ENCODE data around the gene GPR151. TPM values are rescaled to one million over a fixed set of nuclear protein-coding genes. Genes with fewer than 3 reads are reported as not detected.

Gene GPR151
- total RNA-seq, 3 donors from 2014 or later (not counting 1 experiment from before 2014, with no cell fraction given) = not detected

GRCh38 chr5:146548781-146549449 is 32.9 kb upstream of the GPR151 start:
- H3K36me3 Mint-ChIP-seq = no peaks in the 10 kb centered on the region
- Histone ChIP-seq H3K27ac (ENCODE audit: low read length) (no peak overlapping the region), H3K4me1 (ENCODE audit: control insufficient read depth, insufficient read depth, low read length) (no peaks in the 10 kb centered on the region), H3K36me3 (ENCODE audit: control insufficient read depth, insufficient read depth, low read length) (no peaks in the 10 kb centered on the region), H3K4me3 (ENCODE audit: low read length) (no peak overlapping the region), H3K9me3 (ENCODE audit: control insufficient read depth, insufficient read depth, low read length) (no peaks in the 10 kb centered on the region), H3K27me3 (ENCODE audit: control insufficient read depth, insufficient read depth, low read length) (peaks cover 4% of the 10 kb centered on the region)
- intact Hi-C loops (cut with micrococcal nuclease) = loop anchor here (10.0 kb wide), 1 partner anchor 116 kb away; no protein-coding TSS in a partner anchor
- no peak overlapping the region for H3K27ac Mint-ChIP-seq
- ATAC-seq (peak in 1 of 3 donors; percentile 59), DNase-seq (no peak)
- TF ChIP-seq CTCF (IDR thresholded peaks at IDR 0.05) = no peak
- peaks cover 7 to 30% of the 10 kb centered on the region in 2 donors for H3K27me3 Mint-ChIP-seq (ENCODE audit: low read depth in 2 of 2)
- WGBS (ENCODE audit: insufficient coverage) = 40% methylated on average over 2 of the region's 2 CpGs
- H3K4me3 Mint-ChIP-seq = no peak overlapping the region
- no peaks in the 10 kb centered on the region for H3K9me3 Mint-ChIP-seq
- no peaks in the 10 kb centered on the region for H3K4me1 Mint-ChIP-seq

GRCh38 chr5:146544232-146544631 is 28.2 kb upstream of the GPR151 start:
- ATAC-seq (no peak), DNase-seq (no peak)
- TF ChIP-seq CTCF (IDR thresholded peaks at IDR 0.05) = no peak
- no peaks in the 10 kb centered on the region for H3K4me1 Mint-ChIP-seq
- H3K4me1 ChIP-seq (ENCODE audit: control insufficient read depth, insufficient read depth, low read length) = no peaks in the 10 kb centered on the region
- H3K36me3 ChIP-seq (ENCODE audit: control insufficient read depth, insufficient read depth, low read length) = no peaks in the 10 kb centered on the region
- no peak overlapping the region for H3K27ac ChIP-seq (ENCODE audit: low read length)
- H3K36me3 Mint-ChIP-seq = no peaks in the 10 kb centered on the region
- intact Hi-C loops (cut with micrococcal nuclease) = loop anchor here (10.0 kb wide), 1 partner anchor 121 kb away; no protein-coding TSS in a partner anchor
- H3K27me3 Mint-ChIP-seq (ENCODE audit: low read depth in 2 of 2) = peaks cover 7 to 14% of the 10 kb centered on the region in 2 donors
- H3K4me3 ChIP-seq (ENCODE audit: low read length) = no peak overlapping the region
- no peak overlapping the region for H3K27ac Mint-ChIP-seq
- H3K9me3 Mint-ChIP-seq = no peaks in the 10 kb centered on the region
- no peaks in the 10 kb centered on the region for H3K9me3 ChIP-seq (ENCODE audit: control insufficient read depth, insufficient read depth, low read length)
- H3K27me3 ChIP-seq (ENCODE audit: control insufficient read depth, insufficient read depth, low read length) = peaks cover 4% of the 10 kb centered on the region
- no peak overlapping the region for H3K4me3 Mint-ChIP-seq

- intact Hi-C loops (cut with micrococcal nuclease) = loop anchor here (1.0 to 10.0 kb wide), 3 partner anchors 123 to 646 kb away; no protein-coding TSS in a partner anchor
These were observed 26.2 kb upstream of the GPR151 start for GRCh38 chr5:146541958-146542849.

More at GRCh38 chr5:146541958-146542849, 26.2 kb upstream of the GPR151 start:
- Histone ChIP-seq H3K27ac (ENCODE audit: low read length) (no peak overlapping the region), H3K9me3 (ENCODE audit: control insufficient read depth, insufficient read depth, low read length) (no peaks in the 10 kb centered on the region), H3K27me3 (ENCODE audit: control insufficient read depth, insufficient read depth, low read length) (peaks cover 4% of the 10 kb centered on the region), H3K4me1 (ENCODE audit: control insufficient read depth, insufficient read depth, low read length) (no peaks in the 10 kb centered on the region), H3K36me3 (ENCODE audit: control insufficient read depth, insufficient read depth, low read length) (no peaks in the 10 kb centered on the region), H3K4me3 (ENCODE audit: low read length) (no peak overlapping the region)
- peak; percentile 80 to 99 (median 89) for ATAC-seq
- Mint-ChIP-seq H3K27me3 (ENCODE audit: low read depth in 2 of 2) (peaks cover 0 to 7% of the 10 kb centered on the region in 2 donors), H3K9me3 (no peaks in the 10 kb centered on the region), H3K4me1 (no peaks in the 10 kb centered on the region), H3K4me3 (no peak overlapping the region), H3K27ac (no peak overlapping the region), H3K36me3 (no peaks in the 10 kb centered on the region)
- peak; percentile 92 for TF ChIP-seq CTCF (IDR thresholded peaks at IDR 0.05)
- DNase-seq = peak; percentile 64 to 78
- WGBS (ENCODE audit: insufficient coverage) = 30% methylated on average over 14 of the region's 16 CpGs
